Effector CD8-positive, alpha-beta T cell (primary cell): ENCODE results near the gene MAD2L1BP.

Experiments
- DNase-seq: peaks from one replicate; lab custom pipeline; 2025; lab: John Stamatoyannopoulos, UW

The MAD2L1BP gene

DNA sequence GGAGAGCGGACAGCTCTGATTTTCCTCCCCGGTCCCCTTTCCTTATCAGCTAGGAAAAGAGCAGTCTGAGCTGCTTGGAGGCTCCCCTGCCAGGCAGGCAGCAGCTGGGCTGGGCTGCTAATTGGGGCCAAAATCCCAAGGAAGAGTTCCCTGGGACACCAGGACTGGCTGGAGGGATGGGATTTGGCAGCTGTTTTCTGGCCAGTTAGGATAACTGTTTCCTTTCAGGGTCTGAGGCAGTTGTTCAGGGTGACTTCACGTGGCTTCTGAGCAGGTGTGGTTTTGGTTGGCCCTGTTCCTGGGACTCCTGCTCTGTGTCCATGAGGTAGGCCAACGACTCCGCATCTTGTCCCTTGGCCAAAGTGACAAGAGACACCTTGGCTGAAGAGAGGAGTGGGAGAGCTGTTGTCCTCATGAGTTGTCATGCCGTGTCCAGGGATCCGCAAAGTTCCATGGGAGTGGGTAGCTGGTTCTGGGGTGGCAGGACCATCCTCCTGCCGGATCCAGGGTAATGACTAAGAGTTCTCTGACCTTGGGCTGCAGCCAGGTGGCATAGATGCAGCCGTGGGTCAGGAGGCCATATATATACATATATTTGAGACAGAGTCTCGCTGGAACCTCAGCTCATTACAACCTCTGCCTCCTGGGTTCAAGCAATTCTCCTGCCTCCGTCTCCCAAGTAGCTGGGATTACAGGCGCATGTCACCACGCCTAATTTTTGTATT is 30.7 kb downstream of the MAD2L1BP start:
- DNase-seq: no peak

DNA sequence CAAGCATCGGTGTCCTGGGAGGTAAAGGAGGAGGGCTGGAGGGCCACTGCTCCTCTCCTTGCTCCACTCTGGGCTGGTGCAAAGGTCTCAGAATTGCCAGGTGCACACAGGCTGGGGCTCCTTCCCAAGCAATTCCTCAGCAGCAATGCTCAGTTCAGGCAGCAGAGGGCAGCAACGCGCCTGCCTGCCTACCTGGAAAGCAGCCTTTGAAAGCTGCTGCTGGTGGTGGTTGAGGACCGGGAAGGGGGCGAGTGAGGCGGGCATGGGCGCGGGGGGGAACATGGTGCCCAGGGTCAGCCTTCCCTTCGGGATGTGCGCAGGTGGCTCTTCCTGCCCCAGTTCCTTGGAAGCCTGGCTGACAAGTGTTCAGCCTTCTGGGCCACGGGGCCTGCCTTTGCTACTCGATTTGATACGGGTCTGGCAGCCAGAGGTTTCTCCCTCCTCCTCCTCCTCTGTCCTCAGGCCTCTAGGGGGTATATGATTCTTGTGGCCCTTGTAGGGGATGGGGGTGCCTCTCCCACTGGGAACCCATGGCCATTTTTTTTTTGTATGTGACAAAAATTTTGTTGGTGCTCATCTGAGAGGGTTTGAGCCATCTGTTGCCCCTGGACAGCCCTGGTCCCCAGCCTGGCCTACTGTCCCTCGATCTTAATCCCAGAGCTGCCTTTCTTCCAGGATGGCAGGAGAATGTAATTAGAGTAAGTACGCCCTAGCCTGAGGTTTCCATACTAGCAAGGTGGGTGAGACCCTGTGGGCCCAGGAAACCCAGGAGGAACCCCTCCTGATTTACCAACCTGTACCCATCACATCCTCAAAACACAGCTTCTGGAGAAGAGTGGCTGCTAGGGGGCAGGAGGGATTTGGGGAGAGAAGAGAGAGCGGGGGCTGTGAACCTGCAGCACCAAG is 31.9 kb downstream of the MAD2L1BP start:
- peak; percentile 70 for DNase-seq

- DNase-seq: no peak
These were observed 32.8 kb downstream of the MAD2L1BP start for GRCh38 chr6:43668151-43669028.

- no peak for DNase-seq
These were observed 33.6 kb downstream of the MAD2L1BP start for GRCh38 chr6:43669050-43669921.

GRCh38 chr6:43669922-43670622 is 34.4 kb downstream of the MAD2L1BP start:
- DNase-seq: no peak

GRCh38 chr6:43670623-43670986 is 35.0 kb downstream of the MAD2L1BP start:
- no peak for DNase-seq

DNA sequence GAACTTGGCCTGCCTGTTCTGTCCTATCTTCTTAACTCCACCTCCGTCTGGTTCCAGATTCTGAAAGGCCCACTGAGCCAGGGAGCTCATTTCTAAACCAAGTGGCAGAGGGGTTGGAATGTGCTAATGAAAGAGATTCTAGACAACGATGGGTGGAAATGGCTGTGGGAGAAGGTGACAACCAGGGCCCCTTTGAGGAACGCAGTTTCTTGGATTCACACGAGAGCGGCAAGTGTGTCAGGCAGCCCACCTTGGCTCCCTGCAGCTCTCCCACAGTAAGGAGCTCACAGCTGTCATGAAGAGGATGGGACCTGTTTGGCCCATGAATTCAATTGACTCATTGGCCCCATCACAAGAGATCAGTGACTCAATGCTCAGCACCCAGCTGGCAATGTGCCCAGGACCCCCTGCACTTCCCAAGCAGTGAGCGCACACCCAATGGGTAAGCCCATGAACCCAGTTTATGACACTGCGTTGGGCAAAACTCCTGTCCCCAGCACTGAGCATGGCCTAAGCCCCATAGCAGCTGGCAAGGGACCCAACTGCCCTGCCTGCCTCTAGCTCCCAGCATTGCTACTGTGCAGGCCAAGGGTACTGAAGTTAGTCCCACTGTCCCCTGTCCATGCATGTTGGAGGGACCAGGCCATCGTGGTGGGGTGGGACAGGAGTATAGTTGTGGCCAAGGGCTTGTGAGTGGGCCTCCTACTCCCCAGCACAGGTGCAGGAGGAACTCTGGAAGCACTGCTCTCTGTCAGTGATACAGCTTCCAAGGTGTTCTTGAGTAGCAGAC is 35.6 kb downstream of the MAD2L1BP start:
- no peak for DNase-seq

DNA sequence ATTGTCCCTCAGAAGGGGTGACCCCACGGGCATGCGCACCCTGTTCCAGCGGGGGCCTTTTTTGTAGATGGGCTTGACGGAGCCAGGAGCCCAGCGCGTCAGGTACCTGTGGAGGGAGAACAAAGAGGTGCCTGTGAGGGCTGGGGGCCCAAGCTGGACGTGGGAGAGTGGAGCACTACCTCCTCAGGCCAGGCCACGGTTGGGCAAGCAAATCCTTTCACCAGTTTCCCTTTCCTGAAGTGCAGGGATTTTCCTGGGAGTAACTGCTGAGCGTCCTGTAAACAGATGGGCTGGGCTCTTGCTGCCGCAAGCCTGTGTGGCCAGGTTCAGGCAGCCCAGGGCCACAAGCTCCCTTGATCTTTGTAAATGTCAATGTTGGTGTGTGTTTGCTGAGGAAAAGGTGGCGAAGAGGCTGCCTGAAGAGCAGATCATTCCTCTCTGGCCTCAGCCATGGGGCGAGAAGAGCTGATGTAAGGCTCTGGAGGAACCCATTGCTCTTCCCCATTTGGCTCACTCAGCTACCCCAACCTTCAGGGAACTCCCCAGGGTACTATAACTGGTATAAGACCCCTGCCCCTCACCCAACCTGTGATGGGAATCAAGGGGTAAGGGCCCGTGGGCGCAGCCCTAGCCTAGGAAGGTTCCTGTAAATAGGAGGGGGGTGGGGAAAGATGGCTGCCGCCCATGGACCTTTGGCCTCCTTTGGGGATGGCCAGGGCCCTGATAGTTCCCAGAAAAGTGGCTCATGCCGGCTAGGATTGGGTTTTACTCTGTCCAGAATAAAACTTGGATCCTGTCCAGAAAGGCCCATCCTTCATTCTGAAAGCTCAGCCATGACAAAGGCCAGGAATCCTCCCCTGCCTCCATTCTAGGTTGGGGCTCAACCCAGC is 36.4 kb downstream of the MAD2L1BP start:
- no peak for DNase-seq

DNA sequence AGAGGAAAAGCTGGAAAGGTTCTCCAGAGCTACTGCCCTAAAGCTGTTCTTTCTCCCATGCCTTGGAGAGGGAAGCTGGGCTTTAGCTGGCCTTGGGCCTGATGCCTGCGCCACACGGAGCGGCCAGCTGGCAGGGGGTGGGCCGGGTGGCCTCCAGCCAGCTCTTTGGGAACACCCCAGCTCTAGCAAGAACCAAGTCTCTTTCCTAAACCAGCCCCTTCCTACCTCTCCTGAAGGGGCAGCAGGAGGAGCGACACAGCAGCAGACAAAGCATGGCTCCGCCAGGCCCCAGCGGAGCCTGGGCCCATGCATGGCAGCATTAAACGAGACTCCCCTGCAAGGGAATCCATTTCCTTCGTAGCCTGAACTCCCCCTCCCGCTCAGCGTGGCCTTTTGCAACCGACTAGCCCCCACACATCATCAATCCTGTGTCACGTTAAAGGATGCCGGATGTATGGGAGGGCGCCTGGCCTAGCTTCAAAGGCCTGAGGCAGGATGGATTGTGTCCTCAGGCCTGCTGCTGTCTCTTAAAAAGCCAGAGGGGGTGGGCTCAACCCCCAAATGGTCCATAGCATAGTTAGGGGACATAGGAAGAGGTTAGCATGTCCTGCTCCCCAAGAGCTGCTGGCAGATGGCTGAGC is 37.9 kb downstream of the MAD2L1BP start:
- DNase-seq: no peak

GRCh38 chr6:43674291-43674690 is 38.7 kb downstream of the MAD2L1BP start:
- DNase-seq: no peak

DNA sequence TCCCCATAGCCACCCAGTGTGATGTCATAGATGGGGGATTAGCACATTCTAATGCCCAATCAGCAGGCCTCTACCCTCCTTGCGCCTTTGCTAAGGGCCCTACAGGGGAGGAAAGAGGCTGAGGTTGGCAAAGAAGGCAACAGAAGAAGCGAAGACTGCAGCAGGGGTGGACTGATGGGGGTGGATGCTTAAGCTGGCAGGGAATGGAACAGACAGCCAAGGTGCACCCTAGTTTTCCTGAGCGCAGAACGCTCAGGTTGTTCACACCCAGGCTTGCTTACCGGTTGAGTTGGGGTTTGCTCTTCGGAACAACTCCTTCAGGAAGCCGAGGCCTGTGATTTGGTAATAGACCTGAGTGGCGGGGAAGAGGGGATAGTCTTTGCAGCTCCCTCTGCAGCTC is 39.3 kb downstream of the MAD2L1BP start:
- no peak for DNase-seq

DNA sequence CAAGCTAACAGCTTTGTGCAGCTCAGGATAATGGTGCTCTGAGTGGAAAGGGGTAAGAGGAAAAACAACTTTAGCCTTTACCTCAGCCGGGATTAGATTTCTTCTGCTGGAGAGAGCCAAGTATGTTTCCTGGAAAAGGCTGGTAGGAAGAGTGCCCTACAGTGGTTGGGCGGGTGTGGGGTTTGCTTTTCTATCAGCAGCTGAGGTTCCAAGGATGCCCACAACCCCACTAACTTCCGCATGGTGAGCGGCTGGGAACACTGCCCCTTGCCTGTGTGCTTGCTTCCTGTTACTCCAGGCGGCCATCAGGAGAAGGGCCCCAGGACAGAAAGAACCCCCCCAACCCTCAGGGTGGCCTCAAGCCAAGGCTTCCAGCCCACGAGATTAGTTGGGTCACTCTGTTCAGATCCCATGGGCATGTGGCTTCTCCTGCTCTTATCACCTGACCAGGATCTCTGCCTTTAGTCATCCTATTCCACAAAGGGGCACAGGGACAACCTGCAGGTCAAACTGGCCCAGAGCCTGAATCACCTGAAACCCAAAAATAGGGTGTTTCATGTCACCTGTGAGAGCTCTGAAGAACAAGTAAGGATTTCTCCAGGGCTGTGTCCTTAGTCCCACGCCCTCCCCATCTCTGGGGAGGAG is 41.4 kb downstream of the MAD2L1BP start:
- no peak for DNase-seq

DNA sequence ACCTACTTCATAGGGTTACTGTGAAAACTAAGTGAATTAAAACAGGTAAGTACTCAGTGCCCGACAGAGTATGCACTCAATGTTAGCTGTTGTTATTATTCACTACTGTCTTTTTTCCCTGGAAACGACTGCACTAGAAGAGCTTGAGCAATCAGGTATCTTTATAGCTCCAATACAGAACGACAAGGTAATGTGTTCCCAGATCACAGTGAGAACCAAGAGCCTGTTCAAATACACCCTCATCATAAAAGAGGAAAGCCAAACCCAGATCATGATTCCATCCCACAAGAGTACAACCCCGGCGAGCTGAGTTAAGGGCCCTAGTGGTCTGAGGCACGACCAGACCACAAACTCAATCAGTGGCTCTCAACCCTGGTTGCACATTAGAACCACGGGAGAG is 42.1 kb downstream of the MAD2L1BP start:
- no peak for DNase-seq

GRCh38 chr6:43678341-43678740 is 42.7 kb downstream of the MAD2L1BP start:
- no peak for DNase-seq

GRCh38 chr6:43679057-43679456 is 43.4 kb downstream of the MAD2L1BP start:
- DNase-seq: no peak

GRCh38 chr6:43680308-43681200 is 44.9 kb downstream of the MAD2L1BP start:
- no peak for DNase-seq

- no peak for DNase-seq
These were observed 45.7 kb downstream of the MAD2L1BP start for GRCh38 chr6:43681303-43681702.
